K562 (cell line): ENCODE measurements around the gene SLC26A5. TPM values are rescaled to one million over a fixed set of nuclear protein-coding genes. Genes with fewer than 3 reads are reported as not detected.
A peak's percentile ranks its signal among the peaks of the same experiment; 100 is the strongest.

Experiments used
- AFF4 ChIP-seq: sonication (generic); formaldehyde crosslinking; IDR thresholded peaks from 2 replicates; pipeline ENCODE4 v1.8.0; 2023; ENCODE audit warnings: mild to moderate bottlenecking, missing genetic modification reagents
- ARID3A ChIP-seq: IDR thresholded peaks from 2 replicates; pipeline ENCODE4 v1.6.1; 2012; ENCODE audit warnings: low read depth, low read length, improper control_type of control experiment, borderline replicate concordance
- ARNT ChIP-seq, 2 experiments: fragments of 450-650 bp; IDR thresholded peaks; 2 replicates each; pipeline ENCODE4 v1.6.1; 2016; ENCODE audit warnings: mild to moderate bottlenecking in 1 of 2
- ATF6 ChIP-seq: sonication (generic); formaldehyde crosslinking; IDR thresholded peaks from 2 replicates; pipeline ENCODE4 v1.4.0; 2020; ENCODE audit warnings: mild to moderate bottlenecking, missing genetic modification reagents
- COPS2 ChIP-seq: fragments of 450-650 bp; conservative IDR thresholded peaks from 2 replicates; pipeline ENCODE4 v1.6.1; 2016; ENCODE audit warnings: mild to moderate bottlenecking, moderate library complexity
- EHMT2 ChIP-seq: fragments of 450-650 bp; IDR thresholded peaks from 2 replicates; pipeline ENCODE4 v1.6.1; 2018; ENCODE audit warnings: antibody characterized with exemption
- MAZ ChIP-seq, 2 experiments: fragments of 450-650 bp in 1 of 2; sonication (generic) in 1 of 2; formaldehyde crosslinking; IDR thresholded peaks in 1 of 2; conservative IDR thresholded peaks in 1 of 2; 2 replicates each; pipeline versions ENCODE4 v1.4.0 to v1.5.0; 2020; ENCODE audit warnings: mild to moderate bottlenecking in 1 of 2, missing genetic modification reagents in 1 of 2
- POLR2H ChIP-seq: IDR thresholded peaks from 2 replicates; pipeline ENCODE4 v1.6.1; 2016; ENCODE audit warnings: missing genetic modification characterization, low read depth, mild to moderate bottlenecking, control low read depth, missing compliant biosample characterization, moderate library complexity
- PRMT5 ChIP-seq: sonication (generic); formaldehyde crosslinking; IDR thresholded peaks from 2 replicates; pipeline ENCODE4 v1.5.0; 2020; ENCODE audit warnings: missing genetic modification reagents
- RBFOX2 ChIP-seq: fragments of 200-400 bp; formaldehyde crosslinking; IDR thresholded peaks from 2 replicates; pipeline ENCODE4 v1.6.1; 2017; ENCODE audit warnings: low read depth, mild to moderate bottlenecking, low read length, moderate library complexity
- RBM22 ChIP-seq: fragments of 200-400 bp; formaldehyde crosslinking; IDR thresholded peaks from 2 replicates; pipeline ENCODE4 v1.6.1; 2018; ENCODE audit warnings: low read length, low read depth; ENCODE audit not compliant: poor library complexity, severe bottlenecking
- SRSF7 ChIP-seq: fragments of 200-400 bp; formaldehyde crosslinking; optimal IDR thresholded peaks from 2 replicates; pipeline ENCODE3; 2017; ENCODE audit warnings: mild to moderate bottlenecking, low read depth, low read length
- TEAD2 ChIP-seq: fragments of 450-650 bp; IDR thresholded peaks from 2 replicates; pipeline ENCODE4 v1.6.1; 2016; ENCODE audit warnings: missing genetic modification characterization, control low read depth, missing compliant biosample characterization
- ZMIZ1 ChIP-seq, 2 experiments: fragments of 150-350 bp in 1 of 2; IDR thresholded peaks; 2 replicates each; pipeline ENCODE4 v1.6.1; 2012 to 2016; ENCODE audit warnings: low read depth in 2 of 2, low read length in 2 of 2, mild to moderate bottlenecking in 1 of 2, moderate library complexity in 1 of 2
- polyA plus RNA-seq, 8 experiments: library from polyadenylated mRNA; depleted of rRNA in 4 of 8; stranded (reverse) in 5 of 8; unstranded in 3 of 8; fragments of >200 nt; fragmentation: Nextera tagmentation in 2 of 8; fragmentation: Illumina TruSeq in 1 of 8; extraction: Ambion mirVana in 2 of 8; extraction: Trizol in 1 of 8; gene quantifications; 2 replicates each; pipeline versions ENCODE4 v1.2.1 to v1.2.3, GENCODE V29; 2011 to 2014; ENCODE audit warnings: inconsistent platforms in 1 of 8, missing spikeins in 1 of 8
- total RNA-seq, 7 experiments: library from RNA; depleted of rRNA in 6 of 7; stranded (reverse); fragments of >200 nt in 6 of 7; fragmentation: Illumina TruSeq in 2 of 7; extraction: Trizol in 2 of 7; gene quantifications; 2 replicates each; pipeline versions ENCODE4 v1.2.1 to v1.2.3, GENCODE V29; 2011 to 2021; ENCODE audit warnings: low replicate concordance in 1 of 7

SLC26A5 gene
- total and polyA plus RNA-seq, 9 of the 15 experiments (the other 6 are each of a cell fraction or from before 2014, with no cell fraction given), result not detected

- TF ChIP-seq PRMT5 (CRISPR knock-in tag) (no peak), ARNT (IDR thresholded peaks at IDR 0.05) (no peak; a peak in 2 of 4 replicates), AFF4 (no peak), POLR2H (tag) (peak; percentile 81), EHMT2 (no peak), ARID3A (no peak), RBM22 (no peak), ZMIZ1 (IDR thresholded peaks at IDR 0.05; ENCODE audit: low read depth in 2 of 2, low read length in 2 of 2) (peak in 1 of 2 experiments; percentile 58; a peak in 2 of 4 replicates), SRSF7 (no peak), TEAD2 (tag) (no peak), COPS2 (no peak), ATF6 (CRISPR knock-in tag) (peak; percentile 78; the same call in 1 of the 2 replicates), MAZ (CRISPR knock-in tag; conservative IDR thresholded peaks at IDR 0.05 in 1 of 2, IDR thresholded peaks at IDR 0.05 in 1 of 2) (peak; percentile 58 to 77; a peak in 3 of 4 replicates), RBFOX2 (peak; percentile 76)
Measured at GRCh38 chr7:103347507-103348267, 98.3 kb downstream of the SLC26A5 start, which contains the start of gene PSMC2 (continued).
